GM19467 (cell line): ENCODE measurements around the gene ATG14.
"Not testable (repeated sequence)": the region's sequence is repeated elsewhere in the genome, so short reads cannot be mapped to it uniquely, and the experiment has no call there.

Experiments used
- ATAC-seq: cut with Tn5 transposase; IDR thresholded peaks from one replicate; pipeline ENCODE4 v1.9.1; 2021; ENCODE audit warnings: mild to moderate bottlenecking, moderate library complexity; ENCODE audit not compliant: unreplicated experiment

The ATG14 gene

GRCh38 chr14:55353686-55354467 is 57.8 kb downstream of the ATG14 start:
- ATAC-seq: no peak

- ATAC-seq: no peak
Measured at GRCh38 chr14:55352201-55352600, 59.4 kb downstream of the ATG14 start.

GRCh38 chr14:55351111-55351510 is 60.5 kb downstream of the ATG14 start:
- no peak for ATAC-seq

- ATAC-seq: no peak
Measured at GRCh38 chr14:55350461-55350860, 61.2 kb downstream of the ATG14 start.

- ATAC-seq: no peak
Measured at GRCh38 chr14:55349565-55349964, 62.1 kb downstream of the ATG14 start.

GRCh38 chr14:55348766-55349453 is 62.7 kb downstream of the ATG14 start:
- ATAC-seq: no peak

GRCh38 chr14:55347748-55348147 is 63.9 kb downstream of the ATG14 start:
- no peak for ATAC-seq

GRCh38 chr14:55347040-55347439 is 64.6 kb downstream of the ATG14 start:
- no peak for ATAC-seq

GRCh38 chr14:55344582-55345163 is 67.0 kb downstream of the ATG14 start:
- ATAC-seq: not testable (repeated sequence)

- ATAC-seq: no peak
Measured at GRCh38 chr14:55341781-55342180, 69.8 kb downstream of the ATG14 start.

GRCh38 chr14:55340482-55340881 is 71.1 kb downstream of the ATG14 start:
- ATAC-seq: no peak

GRCh38 chr14:55339770-55340169 is 71.9 kb downstream of the ATG14 start:
- no peak for ATAC-seq

- no peak for ATAC-seq
Measured at GRCh38 chr14:55336691-55337090, 74.9 kb downstream of the ATG14 start.

GRCh38 chr14:55336162-55336561 is 75.5 kb downstream of the ATG14 start:
- no peak for ATAC-seq

- peak; percentile 47 for ATAC-seq
Measured at GRCh38 chr14:55333711-55334485, 77.7 kb downstream of the ATG14 start.

GRCh38 chr14:55332654-55333570 is 78.7 kb downstream of the ATG14 start:
- ATAC-seq: no peak

- ATAC-seq: no peak
Measured at GRCh38 chr14:55329999-55330710, 81.5 kb downstream of the ATG14 start.

- ATAC-seq: no peak
Measured at GRCh38 chr14:55328317-55328716, 83.3 kb downstream of the ATG14 start.

GRCh38 chr14:55327179-55327578 is 84.5 kb downstream of the ATG14 start:
- ATAC-seq: peak; percentile 64

- no peak for ATAC-seq
Measured at GRCh38 chr14:55324812-55325211, 86.8 kb downstream of the ATG14 start.
